ENCODE data around the gene HSPD1. TPM values are rescaled to one million over a fixed set of nuclear protein-coding genes. Genes with fewer than 3 reads are reported as not detected.
A peak's percentile ranks its signal among the peaks of the same experiment; 100 is the strongest.

Gene HSPD1
- total and polyA plus RNA-seq, 2 of the 13 experiments (the other 11 are each of a cell fraction or from before 2014, with no cell fraction given): 685 to 2,610 TPM

DNA sequence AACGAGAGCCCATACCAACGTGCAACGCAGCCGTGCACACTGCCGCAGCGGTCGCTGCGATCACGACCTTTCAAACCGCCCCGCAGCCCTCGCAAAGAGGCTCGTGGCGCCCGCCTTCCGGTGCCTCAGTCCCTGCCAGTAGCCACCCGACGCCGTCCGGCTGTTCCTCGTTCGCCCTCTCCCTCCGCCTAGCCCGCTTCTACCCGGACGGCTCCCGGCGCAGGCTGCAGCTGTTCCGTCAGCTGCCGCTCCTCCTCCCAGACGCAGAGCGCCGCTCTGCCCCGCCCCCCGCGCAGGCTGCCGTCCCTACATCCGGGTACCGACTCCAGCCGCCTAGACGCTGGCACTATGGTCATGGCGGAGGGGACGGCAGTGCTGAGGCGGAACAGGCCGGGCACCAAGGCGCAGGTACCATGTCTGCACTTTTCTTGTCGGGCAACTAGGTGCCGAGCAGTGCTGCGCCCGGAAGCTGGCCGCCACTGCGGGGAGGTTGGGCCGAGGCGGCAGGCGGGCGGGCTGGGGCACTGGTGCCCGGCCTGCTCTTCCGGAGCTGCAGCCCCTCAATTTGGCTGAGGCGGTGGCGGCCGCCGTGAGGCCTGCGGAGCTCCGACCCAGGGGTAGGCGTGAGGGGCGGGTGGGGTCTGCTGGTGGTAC, 16.2 kb upstream of the HSPD1 start, which contains the start of gene MOB4 (continued):
- TF ChIP-seq TCF12 (IDR thresholded peaks at IDR 0.05) (no peak), TCF12 (CRISPR knock-in tag; IDR thresholded peaks at IDR 0.05) (peak; percentile 96), GATAD2A (CRISPR knock-in tag; IDR thresholded peaks at IDR 0.05) (peak; percentile 91), ZNF83 (CRISPR knock-in tag; IDR thresholded peaks at IDR 0.05; ENCODE audit: borderline replicate concordance) (peak; percentile 98; the same call in 1 of the 2 replicates), ZSCAN9 (CRISPR knock-in tag; IDR thresholded peaks at IDR 0.05; ENCODE audit: borderline replicate concordance) (peak; percentile 90; the same call in 1 of the 2 replicates), PHF8 (CRISPR knock-in tag; IDR thresholded peaks at IDR 0.05) (peak; percentile 100), HCFC1 (IDR thresholded peaks at IDR 0.05; ENCODE audit: low read depth, low read length) (peak; percentile 50), MTF2 (CRISPR knock-in tag; IDR thresholded peaks at IDR 0.05; ENCODE audit: borderline replicate concordance) (peak; percentile 93; the same call in 1 of the 2 replicates), POLR2AphosphoS5 (IDR thresholded peaks at IDR 0.05; ENCODE audit: low read depth, low read length) (peak; percentile 97), ZNF24 (IDR thresholded peaks at IDR 0.05) (peak; percentile 43), THYN1 (CRISPR knock-in tag; IDR thresholded peaks at IDR 0.05; ENCODE audit: borderline replicate concordance, low read depth) (peak; percentile 96; the same call in 1 of the 2 replicates), NFRKB (IDR thresholded peaks at IDR 0.05) (peak; percentile 65; the same call in 1 of the 2 replicates), ZSCAN20 (CRISPR knock-in tag; IDR thresholded peaks at IDR 0.05; ENCODE audit: borderline replicate concordance) (no peak; the same call in none of the 2 replicates), KLF15 (CRISPR knock-in tag; IDR thresholded peaks at IDR 0.05; ENCODE audit: borderline replicate concordance) (peak; percentile 83), PTBP1 (IDR thresholded peaks at IDR 0.05; ENCODE audit: low read depth, low read length, poor library complexity, severe bottlenecking) (peak; percentile 93), ZFP36L1 (CRISPR knock-in tag; IDR thresholded peaks at IDR 0.05) (peak; percentile 97), GATA4 (IDR thresholded peaks at IDR 0.05; ENCODE audit: borderline replicate concordance, low read depth) (peak; percentile 88), MIER3 (CRISPR knock-in tag; IDR thresholded peaks at IDR 0.05; ENCODE audit: borderline replicate concordance) (peak; percentile 98), NFATC3 (CRISPR knock-in tag; IDR thresholded peaks at IDR 0.05) (peak; percentile 95)
- TF ChIP-seq, protein P1, sequence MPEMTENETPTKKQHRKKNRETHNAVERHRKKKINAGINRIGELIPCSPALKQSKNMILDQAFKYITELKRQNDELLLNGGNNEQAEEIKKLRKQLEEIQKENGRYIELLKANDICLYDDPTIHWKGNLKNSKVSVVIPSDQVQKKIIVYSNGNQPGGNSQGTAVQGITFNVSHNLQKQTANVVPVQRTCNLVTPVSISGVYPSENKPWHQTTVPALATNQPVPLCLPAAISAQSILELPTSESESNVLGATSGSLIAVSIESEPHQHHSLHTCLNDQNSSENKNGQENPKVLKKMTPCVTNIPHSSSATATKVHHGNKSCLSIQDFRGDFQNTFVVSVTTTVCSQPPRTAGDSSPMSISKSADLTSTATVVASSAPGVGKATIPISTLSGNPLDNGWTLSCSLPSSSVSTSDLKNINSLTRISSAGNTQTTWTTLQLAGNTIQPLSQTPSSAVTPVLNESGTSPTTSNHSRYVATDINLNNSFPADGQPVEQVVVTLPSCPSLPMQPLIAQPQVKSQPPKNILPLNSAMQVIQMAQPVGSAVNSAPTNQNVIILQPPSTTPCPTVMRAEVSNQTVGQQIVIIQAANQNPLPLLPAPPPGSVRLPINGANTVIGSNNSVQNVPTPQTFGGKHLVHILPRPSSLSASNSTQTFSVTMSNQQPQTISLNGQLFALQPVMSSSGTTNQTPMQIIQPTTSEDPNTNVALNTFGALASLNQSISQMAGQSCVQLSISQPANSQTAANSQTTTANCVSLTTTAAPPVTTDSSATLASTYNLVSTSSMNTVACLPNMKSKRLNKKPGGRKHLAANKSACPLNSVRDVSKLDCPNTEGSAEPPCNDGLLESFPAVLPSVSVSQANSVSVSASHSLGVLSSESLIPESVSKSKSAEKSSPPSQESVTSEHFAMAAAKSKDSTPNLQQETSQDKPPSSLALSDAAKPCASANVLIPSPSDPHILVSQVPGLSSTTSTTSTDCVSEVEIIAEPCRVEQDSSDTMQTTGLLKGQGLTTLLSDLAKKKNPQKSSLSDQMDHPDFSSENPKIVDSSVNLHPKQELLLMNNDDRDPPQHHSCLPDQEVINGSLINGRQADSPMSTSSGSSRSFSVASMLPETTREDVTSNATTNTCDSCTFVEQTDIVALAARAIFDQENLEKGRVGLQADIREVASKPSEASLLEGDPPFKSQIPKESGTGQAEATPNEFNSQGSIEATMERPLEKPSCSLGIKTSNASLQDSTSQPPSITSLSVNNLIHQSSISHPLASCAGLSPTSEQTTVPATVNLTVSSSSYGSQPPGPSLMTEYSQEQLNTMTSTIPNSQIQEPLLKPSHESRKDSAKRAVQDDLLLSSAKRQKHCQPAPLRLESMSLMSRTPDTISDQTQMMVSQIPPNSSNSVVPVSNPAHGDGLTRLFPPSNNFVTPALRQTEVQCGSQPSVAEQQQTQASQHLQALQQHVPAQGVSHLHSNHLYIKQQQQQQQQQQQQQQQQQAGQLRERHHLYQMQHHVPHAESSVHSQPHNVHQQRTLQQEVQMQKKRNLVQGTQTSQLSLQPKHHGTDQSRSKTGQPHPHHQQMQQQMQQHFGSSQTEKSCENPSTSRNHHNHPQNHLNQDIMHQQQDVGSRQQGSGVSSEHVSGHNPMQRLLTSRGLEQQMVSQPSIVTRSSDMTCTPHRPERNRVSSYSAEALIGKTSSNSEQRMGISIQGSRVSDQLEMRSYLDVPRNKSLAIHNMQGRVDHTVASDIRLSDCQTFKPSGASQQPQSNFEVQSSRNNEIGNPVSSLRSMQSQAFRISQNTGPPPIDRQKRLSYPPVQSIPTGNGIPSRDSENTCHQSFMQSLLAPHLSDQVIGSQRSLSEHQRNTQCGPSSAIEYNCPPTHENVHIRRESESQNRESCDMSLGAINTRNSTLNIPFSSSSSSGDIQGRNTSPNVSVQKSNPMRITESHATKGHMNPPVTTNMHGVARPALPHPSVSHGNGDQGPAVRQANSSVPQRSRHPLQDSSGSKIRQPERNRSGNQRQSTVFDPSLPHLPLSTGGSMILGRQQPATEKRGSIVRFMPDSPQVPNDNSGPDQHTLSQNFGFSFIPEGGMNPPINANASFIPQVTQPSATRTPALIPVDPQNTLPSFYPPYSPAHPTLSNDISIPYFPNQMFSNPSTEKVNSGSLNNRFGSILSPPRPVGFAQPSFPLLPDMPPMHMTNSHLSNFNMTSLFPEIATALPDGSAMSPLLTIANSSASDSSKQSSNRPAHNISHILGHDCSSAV (CRISPR knock-in tag; IDR thresholded peaks at IDR 0.05; ENCODE audit: borderline replicate concordance): peak; percentile 96; the same call in 1 of the 2 replicates
- TF ChIP-seq, protein P2, sequence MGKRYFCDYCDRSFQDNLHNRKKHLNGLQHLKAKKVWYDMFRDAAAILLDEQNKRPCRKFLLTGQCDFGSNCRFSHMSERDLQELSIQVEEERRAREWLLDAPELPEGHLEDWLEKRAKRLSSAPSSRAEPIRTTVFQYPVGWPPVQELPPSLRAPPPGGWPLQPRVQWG (CRISPR knock-in tag; IDR thresholded peaks at IDR 0.05; ENCODE audit: borderline replicate concordance, low read depth): peak; percentile 57; the same call in 1 of the 2 replicates
- TF ChIP-seq, protein P3, sequence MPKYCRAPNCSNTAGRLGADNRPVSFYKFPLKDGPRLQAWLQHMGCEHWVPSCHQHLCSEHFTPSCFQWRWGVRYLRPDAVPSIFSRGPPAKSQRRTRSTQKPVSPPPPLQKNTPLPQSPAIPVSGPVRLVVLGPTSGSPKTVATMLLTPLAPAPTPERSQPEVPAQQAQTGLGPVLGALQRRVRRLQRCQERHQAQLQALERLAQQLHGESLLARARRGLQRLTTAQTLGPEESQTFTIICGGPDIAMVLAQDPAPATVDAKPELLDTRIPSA (CRISPR knock-in tag; IDR thresholded peaks at IDR 0.05; ENCODE audit: borderline replicate concordance): peak; percentile 94
